ENCODE data around the gene RMND5B. TPM values are rescaled to one million over a fixed set of nuclear protein-coding genes. Genes with fewer than 3 reads are reported as not detected.
"Not testable (repeated sequence)": the region's sequence is repeated elsewhere in the genome, so short reads cannot be mapped to it uniquely, and the experiment has no call there.

The RMND5B gene, protein sequence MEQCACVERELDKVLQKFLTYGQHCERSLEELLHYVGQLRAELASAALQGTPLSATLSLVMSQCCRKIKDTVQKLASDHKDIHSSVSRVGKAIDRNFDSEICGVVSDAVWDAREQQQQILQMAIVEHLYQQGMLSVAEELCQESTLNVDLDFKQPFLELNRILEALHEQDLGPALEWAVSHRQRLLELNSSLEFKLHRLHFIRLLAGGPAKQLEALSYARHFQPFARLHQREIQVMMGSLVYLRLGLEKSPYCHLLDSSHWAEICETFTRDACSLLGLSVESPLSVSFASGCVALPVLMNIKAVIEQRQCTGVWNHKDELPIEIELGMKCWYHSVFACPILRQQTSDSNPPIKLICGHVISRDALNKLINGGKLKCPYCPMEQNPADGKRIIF
- total RNA-seq (2014; rRNA removed; shearing (Covaris generic); ENCODE audit: low replicate concordance) = 42.9 and 59.2 TPM in 2 replicates

- no peaks in the 10 kb centered on the region for H4K20me1 ChIP-seq (ENCODE audit: insufficient read depth, low read depth, low read length)
- H3K27ac ChIP-seq (ENCODE audit: low read length) = peak within 1 kb of the TSS; percentile 73
- H3K9ac ChIP-seq (ENCODE audit: low read length) = peak within 1 kb of the TSS; percentile 88
- H3K36me3 ChIP-seq (ENCODE audit: insufficient read depth, low read length) = peaks cover 5% of the 10 kb centered on the region; the same call in 1 of the 2 replicates
- no peaks in the 10 kb centered on the region for H3K9me2 ChIP-seq (replicated peaks; ENCODE audit: insufficient read depth, low read length)
- DNase-seq = peak; percentile 94
- peak within 1 kb of the TSS; percentile 82; the same call in 1 of the 2 replicates for H2AFZ ChIP-seq (ENCODE audit: low read length)
- peak within 1 kb of the TSS; percentile 78 for H3K4me3 ChIP-seq (ENCODE audit: low read length)
- peaks cover 16% of the 10 kb centered on the region for H3K4me1 ChIP-seq (ENCODE audit: low read length)
- no peaks in the 10 kb centered on the region for H3K9me3 ChIP-seq (ENCODE audit: low read length)
- peaks cover 29% of the 10 kb centered on the region for H3K79me2 ChIP-seq (ENCODE audit: low read length)
- no peaks in the 10 kb centered on the region for H3K27me3 ChIP-seq (ENCODE audit: low read length)
- peak within 1 kb of the TSS; percentile 98 for H3K4me2 ChIP-seq (ENCODE audit: low read depth, low read length, poor library complexity, severe bottlenecking)
These were observed at the start of gene RMND5B for GRCh38 chr5:178130576-178131445. TSS of gene RMND5B (plus strand) at chr5:178131014. CDS start at chr5:178138120, 7,106 bp downstream.

DNA sequence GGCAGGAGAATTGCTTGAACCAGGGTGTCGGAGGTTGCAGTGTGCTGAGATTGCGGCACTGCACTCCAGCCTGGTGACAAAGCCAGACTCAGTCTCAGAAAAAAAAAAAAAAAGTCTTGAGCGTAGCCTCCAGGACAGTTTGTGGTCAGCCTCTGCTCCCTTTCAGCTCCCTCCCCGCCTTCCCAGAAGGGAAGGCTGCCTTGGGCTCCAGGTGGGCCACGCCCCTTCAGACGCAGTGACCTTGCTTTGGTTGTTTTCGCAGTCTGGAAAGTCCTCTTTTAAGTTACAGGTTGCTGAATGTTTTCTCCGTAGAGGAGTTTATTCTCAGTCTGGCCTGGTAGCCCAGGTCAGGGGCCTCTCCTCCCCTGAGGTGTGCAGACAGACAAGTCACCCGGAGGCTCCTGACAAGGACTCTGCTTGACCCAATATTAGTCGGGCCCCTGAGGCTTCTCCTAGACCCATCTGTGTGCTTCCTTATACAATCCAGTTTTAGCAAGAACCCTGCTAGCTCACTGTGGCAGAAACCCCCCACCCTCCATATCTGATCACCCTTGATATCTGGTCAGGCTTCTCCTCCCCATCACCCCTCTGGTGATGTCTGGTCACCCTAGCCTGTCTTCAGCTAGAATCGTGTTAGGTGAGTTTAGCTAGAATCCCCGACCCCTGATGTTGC is 49.1 kb upstream of the RMND5B start:
- no peaks in the 10 kb centered on the region for H3K9me2 ChIP-seq (replicated peaks; ENCODE audit: insufficient read depth, low read length)
- H3K27ac ChIP-seq (ENCODE audit: low read length) = no peak overlapping the region
- no peaks in the 10 kb centered on the region for H3K4me1 ChIP-seq (ENCODE audit: low read length)
- no peak overlapping the region for H2AFZ ChIP-seq (ENCODE audit: low read length)
- no peaks in the 10 kb centered on the region for H3K36me3 ChIP-seq (ENCODE audit: insufficient read depth, low read length)
- H3K9me3 ChIP-seq (ENCODE audit: low read length) = no peaks in the 10 kb centered on the region
- no peak overlapping the region for H3K4me3 ChIP-seq (ENCODE audit: low read length)
- no peaks in the 10 kb centered on the region for H3K79me2 ChIP-seq (ENCODE audit: low read length)
- no peak overlapping the region for H3K4me2 ChIP-seq (ENCODE audit: low read depth, low read length, poor library complexity, severe bottlenecking)
- no peaks in the 10 kb centered on the region for H4K20me1 ChIP-seq (ENCODE audit: insufficient read depth, low read depth, low read length)
- no peak overlapping the region for H3K9ac ChIP-seq (ENCODE audit: low read length)
- DNase-seq = no peak
- no peaks in the 10 kb centered on the region for H3K27me3 ChIP-seq (ENCODE audit: low read length)

DNA sequence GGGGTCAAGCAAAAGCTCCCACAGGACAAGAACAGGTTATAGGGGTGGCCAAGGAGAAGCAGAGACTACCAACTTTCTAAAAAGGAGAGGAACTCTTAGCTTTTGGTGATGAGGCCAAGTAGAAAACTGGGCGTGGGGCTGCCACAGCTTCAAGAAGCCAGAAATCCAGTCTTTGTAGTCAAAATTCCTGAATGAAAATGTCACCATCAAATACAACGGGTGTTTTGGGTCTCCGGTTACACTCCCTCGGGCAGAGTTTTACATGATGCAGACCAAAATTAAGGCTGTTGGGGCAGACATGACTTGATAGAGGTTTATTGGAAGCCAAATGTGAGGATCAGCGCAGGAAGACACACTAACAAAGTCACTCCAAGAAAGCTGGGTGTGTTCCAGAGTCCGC is 46.9 kb upstream of the RMND5B start:
- Histone ChIP-seq H3K27ac (ENCODE audit: low read length) (no peak overlapping the region), H4K20me1 (ENCODE audit: insufficient read depth, low read depth, low read length) (no peaks in the 10 kb centered on the region), H3K27me3 (ENCODE audit: low read length) (no peaks in the 10 kb centered on the region), H3K36me3 (ENCODE audit: insufficient read depth, low read length) (no peaks in the 10 kb centered on the region), H3K4me2 (ENCODE audit: low read depth, low read length, poor library complexity, severe bottlenecking) (no peak overlapping the region), H3K9ac (ENCODE audit: low read length) (no peak overlapping the region), H2AFZ (ENCODE audit: low read length) (no peak overlapping the region), H3K9me2 (replicated peaks; ENCODE audit: insufficient read depth, low read length) (no peaks in the 10 kb centered on the region), H3K9me3 (ENCODE audit: low read length) (no peaks in the 10 kb centered on the region), H3K4me1 (ENCODE audit: low read length) (no peaks in the 10 kb centered on the region; the same call in 1 of the 2 replicates), H3K79me2 (ENCODE audit: low read length) (no peaks in the 10 kb centered on the region), H3K4me3 (ENCODE audit: low read length) (no peak overlapping the region)
- no peak for DNase-seq

- H3K27ac ChIP-seq (ENCODE audit: low read length) = no peak overlapping the region
- no peak for DNase-seq
- H3K9me2 ChIP-seq (replicated peaks; ENCODE audit: insufficient read depth, low read length) = no peaks in the 10 kb centered on the region
- H4K20me1 ChIP-seq (ENCODE audit: insufficient read depth, low read depth, low read length) = no peaks in the 10 kb centered on the region
- H3K79me2 ChIP-seq (ENCODE audit: low read length) = no peaks in the 10 kb centered on the region
- H3K27me3 ChIP-seq (ENCODE audit: low read length) = no peaks in the 10 kb centered on the region
- H3K9me3 ChIP-seq (ENCODE audit: low read length) = no peaks in the 10 kb centered on the region
- no peak overlapping the region for H3K4me3 ChIP-seq (ENCODE audit: low read length)
- H3K36me3 ChIP-seq (ENCODE audit: insufficient read depth, low read length) = no peaks in the 10 kb centered on the region
- no peak overlapping the region for H3K4me2 ChIP-seq (ENCODE audit: low read depth, low read length, poor library complexity, severe bottlenecking)
- H3K9ac ChIP-seq (ENCODE audit: low read length) = no peak overlapping the region
- H3K4me1 ChIP-seq (ENCODE audit: low read length) = no peaks in the 10 kb centered on the region; the same call in 1 of the 2 replicates
- no peak overlapping the region for H2AFZ ChIP-seq (ENCODE audit: low read length)
These were observed 45.5 kb upstream of the RMND5B start for GRCh38 chr5:178085316-178085715.

GRCh38 chr5:178086266-178086665 is 44.5 kb upstream of the RMND5B start:
- Histone ChIP-seq H3K27me3 (ENCODE audit: low read length) (no peaks in the 10 kb centered on the region; the same call in 1 of the 2 replicates), H3K4me1 (ENCODE audit: low read length) (no peaks in the 10 kb centered on the region; the same call in 1 of the 2 replicates), H4K20me1 (ENCODE audit: insufficient read depth, low read depth, low read length) (no peaks in the 10 kb centered on the region), H3K36me3 (ENCODE audit: insufficient read depth, low read length) (no peaks in the 10 kb centered on the region), H3K4me3 (ENCODE audit: low read length) (no peak overlapping the region), H3K79me2 (ENCODE audit: low read length) (no peaks in the 10 kb centered on the region), H3K4me2 (ENCODE audit: low read depth, low read length, poor library complexity, severe bottlenecking) (no peak overlapping the region), H3K27ac (ENCODE audit: low read length) (no peak overlapping the region), H3K9ac (ENCODE audit: low read length) (no peak overlapping the region), H3K9me3 (ENCODE audit: low read length) (no peaks in the 10 kb centered on the region), H3K9me2 (replicated peaks; ENCODE audit: insufficient read depth, low read length) (no peaks in the 10 kb centered on the region), H2AFZ (ENCODE audit: low read length) (no peak overlapping the region)
- DNase-seq = no peak

- not testable (repeated sequence) for H4K20me1 ChIP-seq (ENCODE audit: insufficient read depth, low read depth, low read length); H3K4me2 ChIP-seq (ENCODE audit: low read depth, low read length, poor library complexity, severe bottlenecking); H3K4me1 ChIP-seq (ENCODE audit: low read length); H3K9ac ChIP-seq (ENCODE audit: low read length); H2AFZ ChIP-seq (ENCODE audit: low read length); H3K36me3 ChIP-seq (ENCODE audit: insufficient read depth, low read length); H3K9me2 ChIP-seq (replicated peaks; ENCODE audit: insufficient read depth, low read length); H3K79me2 ChIP-seq (ENCODE audit: low read length); H3K4me3 ChIP-seq (ENCODE audit: low read length); H3K27me3 ChIP-seq (ENCODE audit: low read length); H3K9me3 ChIP-seq (ENCODE audit: low read length); DNase-seq; H3K27ac ChIP-seq (ENCODE audit: low read length)
These were observed 43.6 kb upstream of the RMND5B start for GRCh38 chr5:178087199-178087598.

- no peak overlapping the region for H3K9ac ChIP-seq (ENCODE audit: low read length)
- no peaks in the 10 kb centered on the region; the same call in 1 of the 2 replicates for H3K27me3 ChIP-seq (ENCODE audit: low read length)
- no peak for DNase-seq
- no peaks in the 10 kb centered on the region for H4K20me1 ChIP-seq (ENCODE audit: insufficient read depth, low read depth, low read length)
- H3K4me1 ChIP-seq (ENCODE audit: low read length) = no peaks in the 10 kb centered on the region; the same call in 1 of the 2 replicates
- H3K9me2 ChIP-seq (replicated peaks; ENCODE audit: insufficient read depth, low read length) = no peaks in the 10 kb centered on the region
- no peak overlapping the region for H3K4me2 ChIP-seq (ENCODE audit: low read depth, low read length, poor library complexity, severe bottlenecking)
- no peak overlapping the region for H3K27ac ChIP-seq (ENCODE audit: low read length)
- no peaks in the 10 kb centered on the region for H3K9me3 ChIP-seq (ENCODE audit: low read length)
- no peaks in the 10 kb centered on the region for H3K36me3 ChIP-seq (ENCODE audit: insufficient read depth, low read length)
- H3K4me3 ChIP-seq (ENCODE audit: low read length) = no peak overlapping the region
- H2AFZ ChIP-seq (ENCODE audit: low read length) = no peak overlapping the region
- no peaks in the 10 kb centered on the region for H3K79me2 ChIP-seq (ENCODE audit: low read length)
These were observed 40.0 kb upstream of the RMND5B start for GRCh38 chr5:178090856-178091255.
